ENCODE data around the gene ST7.
A peak's percentile ranks its signal among the peaks of the same experiment; 100 is the strongest.
"Not testable (repeated sequence)": the region's sequence is repeated elsewhere in the genome, so short reads cannot be mapped to it uniquely, and the experiment has no call there.

Gene ST7

DNA sequence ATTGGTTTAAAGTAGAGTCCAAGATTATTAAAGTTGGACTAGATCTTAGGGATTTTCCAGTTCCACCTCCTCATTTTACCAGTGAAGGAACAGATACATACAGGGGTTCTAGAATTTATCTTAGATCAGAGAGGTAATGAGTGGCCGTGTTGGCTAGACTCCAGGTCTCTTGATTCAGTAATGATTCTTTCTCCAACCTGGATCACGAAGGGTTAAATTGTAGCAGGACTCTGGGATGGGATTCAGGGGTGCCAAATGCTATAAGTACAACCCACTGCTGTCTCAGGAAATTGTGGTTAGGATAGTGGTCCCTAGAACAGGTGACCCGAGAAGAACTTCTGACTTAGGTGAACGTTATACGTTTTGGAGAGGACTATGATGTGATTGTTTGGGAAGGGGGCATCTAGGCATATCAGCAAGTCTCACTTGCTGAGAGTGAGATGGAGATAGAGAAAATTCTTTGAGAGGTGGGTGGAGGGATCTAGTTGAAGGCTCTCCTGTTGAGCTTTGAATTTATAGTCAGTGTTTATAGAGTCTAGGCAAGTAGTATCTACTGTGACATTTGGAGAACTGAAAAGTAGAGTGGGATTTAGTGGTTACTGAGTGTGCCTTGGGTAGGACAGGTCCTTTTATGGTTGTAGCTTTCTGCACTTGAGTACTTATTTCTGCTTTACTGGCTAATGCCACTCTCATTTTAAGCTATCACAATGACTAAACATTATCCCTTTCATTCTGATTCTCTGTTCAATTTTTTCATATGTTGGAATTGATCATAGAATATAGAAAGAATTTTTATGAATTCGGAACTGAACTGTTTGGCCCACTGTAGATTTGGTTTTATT is 58.3 kb downstream of the ST7 start:
- DNase-seq, result no peak

DNA sequence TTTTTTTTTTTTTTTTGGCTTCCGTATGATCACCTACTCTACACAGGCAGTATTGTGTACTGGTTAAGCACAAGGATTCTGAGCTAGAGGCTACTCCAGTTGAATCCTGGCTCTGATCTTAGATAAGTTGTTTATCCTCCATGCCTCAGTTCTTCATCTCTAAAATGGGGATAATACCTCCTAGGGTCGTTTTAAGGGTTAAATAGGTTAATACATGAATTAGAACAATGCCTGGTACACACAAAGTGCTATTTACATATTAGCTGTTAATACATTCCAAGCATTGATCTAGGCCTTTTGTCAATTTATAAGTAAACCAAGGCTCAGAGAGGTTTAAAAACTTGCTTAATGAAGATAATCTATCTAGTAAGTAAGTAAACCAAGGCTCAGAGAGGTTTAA is 59.0 kb downstream of the ST7 start:
- no peak for DNase-seq

DNA sequence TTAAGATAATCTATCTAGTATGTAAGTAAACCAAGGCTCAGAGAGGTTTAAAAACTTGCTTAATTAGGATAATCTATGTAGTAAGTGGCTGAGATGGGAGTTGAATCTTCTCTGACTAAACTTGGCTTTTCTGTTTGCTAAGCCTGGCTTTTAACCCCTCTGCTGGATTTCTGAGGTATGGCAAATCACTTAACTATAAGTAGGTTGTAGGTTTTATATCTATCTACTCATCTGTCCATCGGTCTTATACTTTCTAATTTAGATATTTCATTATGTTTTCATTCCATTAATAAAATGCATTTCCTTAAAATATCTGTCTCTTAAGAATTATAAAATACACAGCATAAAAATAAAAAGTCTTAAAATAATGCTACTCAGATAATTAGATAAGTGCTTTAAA is 59.4 kb downstream of the ST7 start:
- peak; percentile 35 for DNase-seq

DNA sequence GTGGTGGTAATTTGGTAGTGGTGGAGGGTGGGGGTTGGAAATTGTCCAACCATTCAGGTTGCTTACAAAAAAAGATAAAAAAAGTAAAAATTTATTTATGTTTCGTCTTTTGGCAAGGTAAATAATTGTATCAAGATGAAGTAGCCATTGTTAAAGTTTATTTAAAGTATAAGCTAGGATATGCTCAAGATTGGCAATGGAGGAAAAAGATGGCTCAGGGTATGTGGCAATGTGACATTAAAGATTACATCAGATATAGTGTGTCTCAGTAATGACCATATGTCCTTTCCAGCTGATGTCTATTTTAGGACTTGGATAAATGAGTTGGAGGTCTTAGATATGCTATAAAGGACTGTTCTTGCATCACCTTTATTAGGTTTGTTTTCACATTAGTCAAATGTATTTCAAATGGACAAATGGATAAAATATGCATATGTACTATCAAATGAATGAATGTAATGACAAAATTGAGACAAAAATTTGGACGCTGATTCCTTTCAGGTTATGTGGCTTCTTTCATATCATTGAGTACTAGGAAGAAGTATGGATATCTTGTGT is 60.9 kb downstream of the ST7 start:
- DNase-seq, result no peak

DNA sequence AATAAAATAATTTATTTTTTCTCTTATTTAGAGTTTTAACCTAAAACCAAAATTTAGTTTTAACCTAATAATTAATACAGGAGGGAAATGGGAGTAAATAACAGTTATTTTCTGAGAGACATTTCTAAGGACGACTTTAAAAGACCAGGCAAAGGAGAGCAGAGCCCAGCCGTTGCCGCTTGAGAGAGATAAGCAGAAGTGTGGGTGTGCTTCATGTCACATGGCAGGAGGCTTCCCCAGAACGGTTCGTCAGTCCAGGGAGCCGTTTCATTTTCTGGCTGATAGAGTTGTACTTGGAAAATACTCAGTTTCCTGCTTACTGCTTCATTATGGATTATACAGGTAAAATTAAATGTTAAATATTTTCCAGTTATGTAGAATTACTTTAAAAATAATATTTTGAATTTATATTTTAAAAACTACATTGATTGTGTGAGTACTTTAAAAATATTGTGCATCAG is 61.4 kb downstream of the ST7 start:
- no peak for DNase-seq

DNA sequence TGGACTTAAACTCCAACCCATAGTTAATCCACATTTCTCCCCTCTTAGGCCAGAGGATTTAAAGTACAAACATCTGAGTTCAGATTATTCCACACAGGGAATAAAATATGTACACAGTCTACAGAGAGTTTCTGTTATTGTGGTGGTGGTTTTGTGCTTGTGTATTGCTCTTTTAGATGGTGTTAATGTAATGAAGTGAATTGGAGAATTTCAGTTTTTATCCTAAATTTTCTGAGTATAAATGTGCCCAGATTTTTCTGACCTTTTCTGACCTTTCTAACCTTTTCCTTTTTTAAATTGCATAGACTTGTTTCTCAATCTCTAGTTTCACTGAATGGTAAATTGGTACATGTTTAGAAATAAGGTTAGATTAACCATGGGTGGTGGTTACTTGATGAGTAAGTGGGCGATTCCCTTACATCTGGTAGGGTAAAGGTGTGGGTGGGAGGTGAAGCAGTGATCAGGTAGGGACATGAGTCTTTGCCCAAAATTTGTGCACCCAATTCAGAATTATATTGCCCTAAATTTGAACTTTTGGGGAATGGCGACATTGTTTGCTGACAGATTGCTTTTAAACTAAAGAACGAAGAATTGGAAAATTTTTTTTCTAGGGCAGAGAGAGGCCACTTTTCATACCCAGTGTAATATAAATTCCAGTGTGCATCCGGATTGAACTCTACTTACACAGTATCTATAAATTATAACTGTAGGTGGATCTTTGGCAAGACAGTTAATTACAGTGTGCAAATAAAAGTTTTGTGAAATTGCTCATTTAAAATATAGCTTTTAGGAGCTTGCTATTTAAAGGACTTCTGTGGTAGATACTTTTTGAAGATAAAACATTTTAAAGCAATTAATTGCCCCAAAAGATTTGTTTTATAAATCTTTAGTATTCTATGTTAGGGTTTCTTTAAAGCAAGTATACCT is 62.2 kb downstream of the ST7 start:
- DNase-seq, result no peak

DNA sequence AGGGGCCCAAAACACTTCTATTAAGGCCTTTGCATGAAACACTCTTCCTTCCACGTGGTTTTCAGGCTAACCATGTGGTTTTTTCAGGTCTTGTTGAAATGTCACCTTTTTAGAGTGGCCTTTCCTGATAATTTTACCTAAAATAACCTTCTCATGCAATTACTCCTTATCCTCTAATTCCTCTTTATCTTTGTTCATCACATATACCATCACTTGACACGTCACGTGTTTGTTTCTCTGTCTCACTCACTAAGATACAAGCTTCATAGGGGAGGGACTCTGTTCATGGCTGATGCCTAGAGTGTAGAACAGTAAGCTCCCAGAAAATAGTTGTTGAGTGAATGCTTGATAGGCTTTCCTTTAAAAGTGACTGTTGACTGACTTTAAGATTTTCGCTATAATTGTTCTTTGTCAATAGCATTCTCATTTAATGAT is 63.7 kb downstream of the ST7 start:
- DNase-seq, result no peak

DNA sequence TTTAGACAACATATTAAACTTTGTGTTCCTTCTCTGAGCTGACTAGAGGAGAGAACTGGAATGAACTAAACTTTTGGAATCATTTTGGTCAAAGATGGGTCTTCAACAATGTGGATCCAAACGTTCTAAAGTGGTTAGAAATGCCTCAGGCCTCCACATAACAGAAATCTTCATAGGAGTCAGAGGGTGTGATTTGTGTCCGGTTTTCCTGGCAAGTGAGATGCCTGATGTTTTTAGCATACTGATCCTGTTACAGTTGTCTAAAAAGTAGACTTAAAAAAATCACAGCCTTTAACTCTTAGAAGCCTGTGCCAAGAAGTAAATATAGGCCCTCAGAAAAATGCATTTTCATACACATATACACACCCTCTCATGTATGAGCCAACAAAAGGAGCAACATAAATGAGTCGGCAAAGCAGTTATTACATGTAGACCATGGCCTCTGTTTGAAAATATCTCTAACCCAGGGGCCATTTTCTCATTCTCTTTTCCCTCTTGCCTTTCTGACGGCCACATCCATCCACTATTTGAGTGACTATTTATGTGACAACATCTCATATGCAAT is 64.5 kb downstream of the ST7 start:
- DNase-seq, result no peak

DNA sequence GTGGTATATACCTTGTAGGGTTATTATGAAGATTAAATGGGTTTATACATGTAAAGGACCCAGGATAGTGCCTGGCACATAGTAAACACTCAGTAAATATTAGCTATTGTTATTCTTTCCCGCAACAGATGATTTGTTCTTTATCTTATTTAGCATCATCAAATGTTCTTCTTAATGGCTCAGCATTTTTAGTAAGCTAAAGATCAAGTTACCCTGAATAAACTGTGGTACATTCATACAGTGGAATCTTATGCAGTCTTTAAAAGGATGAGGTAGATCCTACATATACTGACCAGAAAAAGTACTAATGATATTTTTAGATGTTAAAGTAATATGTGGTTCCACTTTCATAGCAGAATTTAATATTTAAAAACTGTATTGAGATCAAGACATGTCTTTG is 65.4 kb downstream of the ST7 start:
- DNase-seq, result no peak

DNA sequence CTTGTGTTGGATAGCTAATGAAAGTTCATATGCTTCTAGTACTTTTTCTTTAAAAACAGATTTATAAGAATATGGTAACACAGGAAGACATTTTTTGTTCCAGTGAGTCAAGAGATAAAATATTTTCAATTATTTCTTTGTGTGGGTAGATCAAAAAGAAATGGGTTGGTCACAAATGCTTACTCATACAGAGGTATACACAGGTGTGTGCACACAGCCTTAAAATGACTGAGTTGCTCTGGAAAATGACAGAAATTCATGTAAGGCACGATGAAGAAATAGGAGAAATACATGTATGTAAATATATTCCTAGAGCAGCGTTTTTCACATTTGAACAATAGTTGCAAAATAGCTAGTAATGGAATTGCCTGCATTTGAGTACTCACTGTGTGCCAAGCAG is 66.0 kb downstream of the ST7 start:
- DNase-seq, result no peak

DNA sequence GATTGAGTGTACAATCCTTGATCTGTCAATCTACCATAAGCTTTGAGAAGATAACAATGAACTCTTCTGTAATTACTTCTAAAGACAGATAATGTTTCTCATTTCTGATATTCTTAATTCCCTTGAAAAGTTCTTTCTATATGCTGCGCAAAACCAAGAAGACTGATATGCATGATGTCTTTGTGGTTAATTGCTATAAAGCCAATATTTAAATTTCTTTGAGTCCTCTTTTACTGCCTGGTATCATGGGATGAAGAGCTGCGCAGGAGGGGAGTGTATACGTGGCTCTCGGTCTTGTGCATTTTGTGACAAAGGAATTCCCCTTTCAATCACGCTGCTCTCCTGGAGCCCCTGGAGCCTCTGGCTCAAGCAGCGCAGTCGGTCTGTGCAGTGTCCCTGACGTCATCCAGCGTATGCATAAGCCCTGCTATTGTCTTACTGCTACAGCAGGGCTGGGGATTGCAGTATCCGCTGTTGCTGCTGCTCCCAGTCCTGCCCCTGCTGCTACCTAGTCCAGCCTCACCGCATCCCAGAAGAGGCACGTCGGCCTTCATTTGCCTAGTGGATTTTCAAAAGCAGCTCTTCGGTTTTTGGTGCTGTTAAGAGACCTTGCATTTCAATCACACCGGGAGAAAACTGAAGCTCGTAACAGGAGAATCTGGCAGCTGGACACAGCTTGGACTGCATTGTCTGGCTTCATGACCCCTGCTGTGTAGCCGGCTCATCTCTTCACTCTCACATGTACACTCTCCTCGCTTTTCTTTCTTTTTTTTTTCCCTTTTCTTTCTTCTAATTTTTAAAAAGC is 66.7 kb downstream of the ST7 start:
- DNase-seq, result peak; percentile 84

DNA sequence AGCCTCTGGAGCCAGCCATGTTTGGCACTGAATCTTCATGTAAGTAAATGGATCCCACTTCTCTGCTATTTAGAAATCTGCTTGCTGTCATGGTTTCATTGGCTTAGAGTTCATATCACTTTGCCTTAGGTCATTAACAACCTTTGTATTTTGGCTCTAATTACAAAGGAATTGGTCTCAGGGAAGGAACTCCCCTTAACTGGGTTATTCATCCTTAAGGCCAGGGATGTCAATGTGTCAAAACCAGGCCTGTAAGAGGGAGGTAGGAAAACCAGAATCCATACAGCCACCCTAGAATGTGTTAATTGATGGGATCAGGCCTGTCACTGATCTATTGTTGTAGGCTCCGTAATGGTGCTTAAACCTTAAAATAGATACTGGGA is 67.3 kb downstream of the ST7 start:
- DNase-seq, result no peak

DNA sequence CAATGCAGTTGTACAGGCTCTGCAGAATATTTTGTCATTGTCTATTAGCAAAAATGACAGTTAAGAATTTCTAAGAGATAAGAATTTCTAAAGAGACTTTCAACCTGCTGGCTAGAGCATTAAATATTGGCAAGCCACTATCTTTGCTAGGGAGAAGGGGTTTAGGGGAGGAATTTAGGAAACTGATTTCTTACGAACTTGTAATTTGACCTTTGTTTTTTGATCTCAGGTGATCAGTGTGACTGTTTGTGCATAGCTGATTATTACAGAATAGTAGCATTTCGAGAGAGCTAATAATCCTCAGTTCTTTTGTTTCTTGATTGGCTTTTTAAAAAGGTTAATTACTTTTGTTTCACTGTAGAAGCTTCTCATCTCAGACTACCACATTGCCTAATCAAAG is 68.1 kb downstream of the ST7 start:
- no peak for DNase-seq

DNA sequence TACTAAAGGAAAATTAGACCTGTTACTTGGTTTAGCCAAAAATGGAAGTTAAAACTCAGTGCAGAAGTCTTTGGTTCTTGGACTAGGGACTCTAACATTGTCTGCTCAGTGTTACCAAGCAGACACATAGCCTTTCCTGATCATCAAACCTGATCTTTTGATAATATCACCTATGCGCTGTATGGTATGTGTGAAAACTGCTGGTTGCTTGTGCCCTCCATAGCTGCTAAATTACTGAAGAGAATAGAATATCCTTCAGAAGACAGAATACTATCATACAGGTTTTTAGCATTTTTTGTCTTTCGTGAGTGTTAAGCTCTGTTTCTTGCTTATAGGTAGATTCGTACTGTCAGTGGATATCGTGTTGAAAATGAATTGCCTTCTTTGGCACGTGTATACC is 68.7 kb downstream of the ST7 start:
- no peak for DNase-seq

DNA sequence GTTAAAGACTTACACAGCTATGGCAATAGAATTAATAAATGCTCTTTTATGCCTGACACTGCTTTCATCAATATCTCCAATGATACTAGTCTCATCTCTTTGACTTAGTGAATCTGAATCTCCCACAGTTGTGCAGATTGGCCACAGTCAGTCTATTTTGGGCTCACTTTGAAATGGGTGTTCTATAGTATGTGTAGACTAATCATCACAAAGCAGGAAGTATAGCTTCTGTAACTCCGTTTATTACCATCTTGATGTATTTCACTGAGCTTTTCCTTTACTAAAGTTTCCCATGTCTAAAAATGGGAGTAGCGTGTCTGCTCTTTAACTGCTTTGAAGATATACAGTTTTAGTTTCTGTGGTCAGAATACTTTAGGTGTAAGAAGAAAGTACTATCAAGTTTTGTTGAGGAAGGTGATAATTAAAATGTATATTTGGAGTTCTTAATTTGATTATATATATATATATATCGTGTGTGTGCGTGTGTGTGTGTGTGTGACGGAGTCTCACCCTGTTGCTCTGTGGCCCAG is 70.1 kb downstream of the ST7 start:
- DNase-seq, result no peak

DNA sequence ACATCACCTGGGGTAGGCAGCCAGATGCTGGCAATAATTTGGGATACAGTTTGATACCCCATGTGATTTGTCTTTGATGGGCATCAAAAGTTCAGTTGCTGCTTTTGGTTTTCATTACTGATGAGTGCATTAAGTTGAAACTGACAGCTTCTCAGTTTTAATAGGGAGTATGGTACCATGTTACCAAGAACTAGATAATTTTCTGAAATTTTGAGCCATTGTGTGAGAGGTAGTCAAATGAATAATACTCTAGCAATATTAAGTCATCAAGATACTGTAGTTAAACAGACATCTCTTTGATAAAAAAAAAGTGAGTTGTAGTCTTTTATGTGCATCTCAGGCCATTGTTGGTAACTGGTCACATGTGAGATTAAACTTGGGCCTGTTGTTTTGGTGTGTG is 71.5 kb downstream of the ST7 start:
- no peak for DNase-seq

DNA sequence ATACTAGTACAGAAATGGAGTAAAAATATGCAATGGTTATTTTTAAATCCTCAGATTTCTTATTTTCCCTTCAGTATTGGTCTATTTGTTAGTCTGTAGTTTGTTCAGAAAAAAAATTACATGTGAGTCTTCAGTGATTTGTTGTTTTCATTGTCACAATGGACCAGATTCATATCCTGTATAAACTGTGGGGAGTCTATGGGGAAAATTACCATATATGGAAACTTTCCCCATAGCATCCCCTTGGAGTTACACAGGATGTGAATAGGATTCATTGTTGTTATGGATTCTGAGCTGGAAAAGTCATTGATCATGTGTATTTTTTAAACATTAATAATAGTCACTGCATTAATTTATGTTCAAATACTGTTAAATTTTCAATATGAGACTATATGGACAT is 72.6 kb downstream of the ST7 start:
- peak; percentile 37 for DNase-seq

DNA sequence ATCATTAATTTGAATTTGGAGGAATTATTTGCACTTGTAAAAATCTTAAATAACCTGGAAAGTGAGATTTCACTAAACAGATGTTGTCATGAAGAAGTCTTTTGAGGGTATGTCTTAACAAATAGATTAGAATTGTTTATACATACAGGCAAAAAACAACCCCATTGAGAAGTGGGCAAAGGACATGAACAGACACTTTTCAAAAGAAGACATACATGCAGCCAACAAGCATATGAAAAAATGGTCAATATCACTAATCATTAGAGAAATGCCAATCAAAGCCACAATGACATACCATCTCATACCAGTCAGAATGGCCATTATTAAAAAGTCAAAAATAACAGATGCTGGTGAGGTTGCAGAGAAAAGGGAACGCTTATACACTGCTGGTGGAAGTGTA is 77.0 kb downstream of the ST7 start:
- not testable (repeated sequence) for DNase-seq

DNA sequence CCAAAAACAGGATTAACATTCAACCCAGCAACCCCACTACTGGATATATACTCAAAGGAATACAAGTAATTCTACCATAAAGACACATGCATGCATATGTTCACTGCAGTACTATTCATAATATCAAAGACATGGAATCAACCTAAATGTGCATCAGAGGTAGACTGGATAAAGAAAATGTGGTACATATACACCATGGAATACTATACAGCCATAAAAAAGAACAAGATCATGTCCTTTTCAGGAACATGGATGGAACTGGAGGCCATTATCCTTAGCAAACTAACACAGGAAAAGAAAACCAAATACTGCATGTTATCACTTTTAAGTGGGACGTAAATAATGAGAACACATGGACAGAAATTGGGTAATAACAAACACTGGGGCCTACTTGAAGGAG is 77.5 kb downstream of the ST7 start:
- not testable (repeated sequence) for DNase-seq

DNA sequence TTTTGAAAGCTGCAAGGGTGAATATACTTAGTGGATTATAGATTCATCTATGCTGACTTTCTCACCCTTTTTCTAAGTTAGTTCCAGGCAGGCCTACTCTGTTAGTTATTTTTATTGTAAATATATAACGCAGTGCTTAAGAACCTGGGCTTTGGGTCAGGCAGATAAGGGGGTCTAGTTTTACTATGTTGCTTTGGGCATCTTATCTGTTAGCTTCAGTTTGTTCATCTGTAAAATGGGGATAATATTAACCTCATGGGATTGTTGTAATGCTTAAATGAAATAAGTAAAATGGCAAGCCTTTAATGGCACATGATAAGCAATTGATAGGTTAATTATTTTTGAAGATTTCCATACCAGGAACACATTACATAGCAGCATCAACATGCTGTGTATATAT is 79.5 kb downstream of the ST7 start:
- no peak for DNase-seq

DNA sequence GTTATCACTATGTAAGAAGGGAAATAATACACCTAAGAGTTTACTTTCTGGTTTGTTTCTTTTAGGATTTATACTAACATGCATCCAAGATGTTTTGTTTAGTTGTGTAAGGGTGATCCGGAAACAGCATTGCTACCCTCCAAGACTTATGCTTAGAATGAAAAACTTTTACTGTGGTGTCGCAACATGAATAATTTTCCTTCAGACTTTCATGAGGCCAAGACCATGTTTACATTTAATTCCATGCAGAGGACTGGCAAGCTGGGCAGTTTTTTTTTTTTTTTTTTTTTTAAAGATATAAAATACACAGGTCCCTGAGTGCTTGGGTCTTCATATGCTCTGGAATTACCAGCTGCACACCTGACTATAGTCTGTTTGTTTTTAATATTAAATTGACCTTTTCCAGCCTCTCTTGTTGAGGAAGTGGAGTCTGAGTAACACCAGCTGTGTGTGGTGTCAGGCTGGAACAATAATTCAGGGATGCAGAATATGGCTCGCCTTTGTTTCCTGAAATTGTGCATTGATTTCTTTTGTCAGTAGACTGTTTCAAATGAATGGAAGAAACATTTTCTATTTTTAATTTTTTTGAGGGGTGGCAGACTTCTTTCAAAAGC is 81.7 kb downstream of the ST7 start:
- DNase-seq, result peak; percentile 31

DNA sequence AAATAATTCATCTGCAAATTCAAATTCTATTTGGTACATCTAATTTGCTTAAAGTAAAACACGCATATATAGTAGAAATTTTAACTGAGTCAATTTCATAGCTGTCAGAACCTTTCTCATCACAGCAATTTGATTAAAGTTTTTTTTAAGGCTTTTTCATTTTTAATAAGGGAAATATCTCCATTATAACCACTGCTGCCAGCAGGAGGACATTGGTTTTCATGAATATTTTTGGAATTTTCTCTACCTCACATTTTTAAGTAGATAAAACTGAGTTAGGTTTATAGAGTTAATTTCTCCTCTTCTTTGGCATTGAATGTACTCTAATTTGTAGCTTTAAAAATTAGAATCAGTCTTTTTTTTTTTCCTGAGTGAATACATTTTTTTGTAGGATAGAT is 82.2 kb downstream of the ST7 start:
- no peak for DNase-seq
